AG04449 (cell line): ENCODE data around the gene CPB2.

Experiments used
- CTCF ChIA-PET: fragments of 350-600 bp; formaldehyde crosslinking; extraction: SDS; loops from one replicate; lab custom pipeline; 2021; ENCODE audit warnings: antibody characterized with exemption; lab: Yijun Ruan, JAX
- POLR2A ChIA-PET: fragments of 400-600, 350-600 bp; formaldehyde crosslinking; extraction: SDS; loops from one replicate; lab custom pipeline; 2020; ENCODE audit warnings: antibody characterized with exemption, inconsistent platforms; lab: Yijun Ruan, JAX
- DNase-seq: peaks from one replicate; pipeline ENCODE4 v3.0.0-alpha.2; 2010; ENCODE audit warnings: low read depth, low spot score
- H3K4me3 ChIP-seq: 2 replicates; pipeline ENCODE4 v1.5.1; 2011; ENCODE audit warnings: low read depth, mild to moderate bottlenecking, control low read depth, low read length
- TF ChIP-seq, protein P1 (sequence below): IDR thresholded peaks from one replicate; pipeline ENCODE4 v1.5.1; 2011; ENCODE audit warnings: mild to moderate bottlenecking, moderate library complexity, low read length, control low read depth, inconsistent platforms; ENCODE audit not compliant: insufficient read depth; ENCODE audit errors: missing control alignments

The CPB2 gene

DNA sequence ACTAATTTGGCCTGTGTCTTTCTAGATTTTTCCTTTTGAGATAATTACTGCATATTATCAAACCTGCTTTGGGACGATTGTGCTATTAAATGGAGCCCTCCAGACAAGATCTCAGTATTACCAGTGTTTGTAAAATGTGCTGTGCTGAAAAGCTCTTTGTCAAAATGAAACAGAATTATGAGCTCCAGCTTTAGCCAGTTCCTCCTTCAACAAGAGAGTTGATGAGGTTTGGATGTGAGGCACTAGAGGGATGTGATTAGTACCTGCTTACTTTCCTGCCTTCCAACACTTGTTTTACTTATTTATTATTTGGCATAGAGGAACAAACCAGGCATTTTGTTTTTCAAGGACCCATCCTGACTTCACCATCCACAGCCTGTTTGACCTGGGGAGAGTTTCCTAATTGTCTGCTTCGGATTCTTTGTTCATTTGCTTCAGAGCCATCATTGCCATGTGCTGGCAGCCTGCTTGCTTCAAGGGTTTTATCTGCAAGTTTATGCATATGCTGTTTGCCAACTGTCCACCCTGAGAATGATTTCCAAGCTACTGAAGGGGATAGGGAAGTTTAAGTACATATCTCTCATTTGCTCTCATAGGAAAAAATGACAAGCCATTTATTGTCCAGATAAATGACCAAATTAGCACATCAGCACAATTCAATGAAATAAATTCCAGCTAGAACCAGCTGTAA, 32.9 kb upstream of the CPB2 start:
- ChIA-PET CTCF (interaction anchor here (1.0 kb wide), 1 partner anchor 23 kb away, joined by 4 read pairs; no protein-coding TSS in a partner anchor), POLR2A (no interaction called here)
- H3K4me3 ChIP-seq, result no peak overlapping the region
- TF ChIP-seq, protein P1, sequence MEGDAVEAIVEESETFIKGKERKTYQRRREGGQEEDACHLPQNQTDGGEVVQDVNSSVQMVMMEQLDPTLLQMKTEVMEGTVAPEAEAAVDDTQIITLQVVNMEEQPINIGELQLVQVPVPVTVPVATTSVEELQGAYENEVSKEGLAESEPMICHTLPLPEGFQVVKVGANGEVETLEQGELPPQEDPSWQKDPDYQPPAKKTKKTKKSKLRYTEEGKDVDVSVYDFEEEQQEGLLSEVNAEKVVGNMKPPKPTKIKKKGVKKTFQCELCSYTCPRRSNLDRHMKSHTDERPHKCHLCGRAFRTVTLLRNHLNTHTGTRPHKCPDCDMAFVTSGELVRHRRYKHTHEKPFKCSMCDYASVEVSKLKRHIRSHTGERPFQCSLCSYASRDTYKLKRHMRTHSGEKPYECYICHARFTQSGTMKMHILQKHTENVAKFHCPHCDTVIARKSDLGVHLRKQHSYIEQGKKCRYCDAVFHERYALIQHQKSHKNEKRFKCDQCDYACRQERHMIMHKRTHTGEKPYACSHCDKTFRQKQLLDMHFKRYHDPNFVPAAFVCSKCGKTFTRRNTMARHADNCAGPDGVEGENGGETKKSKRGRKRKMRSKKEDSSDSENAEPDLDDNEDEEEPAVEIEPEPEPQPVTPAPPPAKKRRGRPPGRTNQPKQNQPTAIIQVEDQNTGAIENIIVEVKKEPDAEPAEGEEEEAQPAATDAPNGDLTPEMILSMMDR, result no peak
- DNase-seq, result no peak

DNA sequence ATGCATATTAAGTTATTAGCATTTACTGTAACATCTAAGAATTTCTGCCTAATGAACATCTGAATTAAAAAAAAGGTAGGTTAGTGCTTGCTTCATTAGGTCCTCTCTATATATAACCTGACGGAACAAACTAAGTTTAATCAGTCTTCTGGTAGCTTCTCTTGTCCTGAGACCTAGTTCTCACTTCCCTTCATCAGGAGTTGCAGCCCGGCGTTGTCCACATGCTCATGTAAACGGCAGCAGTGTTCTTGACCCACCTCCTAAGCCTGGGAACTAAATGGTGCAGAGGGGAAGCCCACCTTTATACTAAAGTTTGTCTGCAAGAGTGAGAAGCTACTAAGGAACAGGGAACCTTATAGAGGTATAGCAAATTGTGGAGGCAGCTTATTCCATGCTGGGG, 31.9 kb upstream of the CPB2 start:
- H3K4me3 ChIP-seq, result no peak overlapping the region
- POLR2A ChIA-PET, result no interaction called here
- TF ChIP-seq, protein P1, result no peak
- CTCF ChIA-PET, result interaction anchor here (0.8 to 3.0 kb wide), 3 partner anchors 11 to 23 kb away, joined by 3 to 18 read pairs (median 4); no protein-coding TSS in a partner anchor
- DNase-seq, result no peak

DNA sequence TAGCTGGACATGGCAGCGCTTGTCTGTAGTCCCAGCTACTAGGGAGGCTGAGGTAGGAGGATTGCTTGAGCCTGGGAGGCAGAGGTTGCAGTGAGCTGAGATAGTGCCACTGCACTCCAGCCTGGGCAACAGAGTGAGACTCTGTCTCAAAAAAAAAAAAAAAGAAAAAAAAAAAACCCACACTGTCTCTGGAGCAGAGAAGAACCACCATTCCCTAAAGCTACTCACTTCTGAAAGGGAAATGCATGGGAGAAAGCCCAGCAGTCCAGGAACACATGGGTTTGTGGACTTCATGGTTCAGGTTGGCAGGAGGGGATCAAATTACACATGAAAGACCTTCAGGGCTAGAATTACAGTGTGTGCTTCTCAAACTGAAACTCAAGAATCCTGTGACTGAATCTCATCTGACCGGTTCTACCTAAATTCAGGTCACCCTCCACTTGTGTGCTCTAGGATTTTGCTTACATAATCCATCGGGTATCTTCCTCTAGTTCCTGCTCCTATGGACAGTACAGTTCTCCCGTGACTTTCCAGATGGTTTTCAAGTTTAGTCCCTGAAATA, 30.2 kb upstream of the CPB2 start:
- no peak for DNase-seq
- CTCF ChIA-PET, result interaction anchor here (3.0 kb wide), 1 partner anchor 9 kb away, joined by 18 read pairs; no protein-coding TSS in a partner anchor
- TF ChIP-seq, protein P1, result no peak
- H3K4me3 ChIP-seq, result no peak overlapping the region
- POLR2A ChIA-PET, result no interaction called here

DNA sequence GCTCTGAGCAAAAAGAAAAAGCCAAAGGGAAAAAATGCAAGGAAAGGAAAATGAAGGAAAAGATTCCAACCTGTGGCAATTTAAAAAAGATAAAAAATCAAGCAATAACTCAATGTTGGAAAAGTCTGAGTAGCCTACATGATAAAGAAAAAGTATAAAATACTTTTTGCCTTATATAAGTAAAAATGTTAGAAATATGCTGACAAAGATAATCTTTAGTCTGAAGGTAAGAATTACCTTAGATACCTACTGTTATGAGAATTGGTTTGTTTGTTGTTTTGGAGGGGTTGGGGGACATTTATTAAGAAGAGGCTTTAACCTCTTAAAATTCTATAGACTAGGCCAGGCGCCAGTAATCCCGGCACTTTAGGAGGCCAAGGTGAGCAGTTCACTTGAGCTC, 29.7 kb upstream of the CPB2 start:
- TF ChIP-seq, protein P1, result no peak
- no peak for DNase-seq
- POLR2A ChIA-PET, result no interaction called here
- CTCF ChIA-PET, result interaction anchor here (3.0 kb wide), 1 partner anchor 8 kb away, joined by 18 read pairs; no protein-coding TSS in a partner anchor
- H3K4me3 ChIP-seq, result no peak overlapping the region

DNA sequence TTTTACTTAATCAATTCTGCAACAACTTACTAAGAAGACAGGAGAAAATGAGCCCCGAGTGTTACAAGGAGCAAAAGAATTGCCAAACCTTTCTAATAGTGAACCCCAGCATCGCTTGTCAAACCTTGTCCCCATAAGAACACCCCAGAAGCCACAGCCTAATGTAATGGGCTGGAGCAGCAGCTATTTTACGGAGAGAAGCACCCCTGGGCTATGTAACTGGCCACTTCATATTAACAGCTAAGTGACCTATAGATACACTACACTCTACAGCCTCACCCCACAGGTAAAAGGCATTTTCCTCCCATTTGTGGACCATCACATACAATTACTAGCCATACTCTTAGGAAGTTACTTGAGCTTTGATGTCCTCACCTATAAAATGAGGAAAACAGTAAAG, 27.3 kb upstream of the CPB2 start:
- POLR2A ChIA-PET, result no interaction called here
- no peak for DNase-seq
- no peak overlapping the region for H3K4me3 ChIP-seq
- CTCF ChIA-PET, result interaction anchor here (1.5 to 1.6 kb wide), 2 partner anchors 11 to 325 kb away, joined by 4 to 5 read pairs; no protein-coding TSS in a partner anchor
- TF ChIP-seq, protein P1, result no peak

DNA sequence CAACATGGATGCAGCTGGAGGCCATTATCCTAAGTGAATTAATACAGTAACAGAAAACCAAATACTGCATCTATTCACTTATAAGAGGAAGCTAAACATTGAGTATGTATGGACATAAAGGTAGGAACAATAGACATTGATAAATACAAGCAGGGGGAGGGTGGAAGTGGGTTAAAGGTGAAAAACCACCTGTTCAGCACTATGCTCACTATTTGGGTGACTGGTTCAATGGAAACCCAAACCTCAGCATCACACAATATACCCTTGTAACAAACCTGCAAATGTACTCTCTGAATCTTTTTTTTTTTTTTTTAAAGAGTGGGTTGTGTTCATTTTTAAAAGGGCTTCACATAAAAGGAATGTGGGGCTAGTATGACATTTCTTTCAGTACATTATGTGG, 26.9 kb upstream of the CPB2 start:
- H3K4me3 ChIP-seq, result no peak overlapping the region
- no peak for DNase-seq
- TF ChIP-seq, protein P1, result no peak
- POLR2A ChIA-PET, result no interaction called here
- CTCF ChIA-PET, result interaction anchor here (1.5 to 1.6 kb wide), 2 partner anchors 11 to 325 kb away, joined by 4 to 5 read pairs; no protein-coding TSS in a partner anchor
